PFSK-1 (cell line): ENCODE data around the gene PRPSAP2. TPM values are rescaled to one million over a fixed set of nuclear protein-coding genes. Genes with fewer than 3 reads are reported as not detected.
A peak's percentile ranks its signal among the peaks of the same experiment; 100 is the strongest.

Experiments
- FOXP2 ChIP-seq: optimal IDR thresholded peaks from 2 replicates; pipeline ENCODE3; 2011; ENCODE audit warnings: borderline replicate concordance, control low read depth, inconsistent platforms; ENCODE audit not compliant: insufficient read depth; ENCODE audit errors: extremely low read length, extremely low read depth
- POLR2AphosphoS5 ChIP-seq: IDR thresholded peaks from 2 replicates; pipeline ENCODE4 v1.6.1; 2012; ENCODE audit warnings: low read depth, mild to moderate bottlenecking, control low read depth, low read length, moderate library complexity
- REST ChIP-seq, 2 experiments: IDR thresholded peaks; 2 replicates each; pipeline versions ENCODE4 v1.6.1 to v1.8.0; 2011 to 2012; ENCODE audit warnings: low read depth in 2 of 2, low read length in 2 of 2, control low read depth in 1 of 2, inconsistent platforms in 1 of 2, mild to moderate bottlenecking in 1 of 2, moderate library complexity in 1 of 2; ENCODE audit not compliant: insufficient read depth in 1 of 2
- SIN3A ChIP-seq: IDR thresholded peaks from 2 replicates; pipeline ENCODE4 v1.6.1; 2012; ENCODE audit warnings: mild to moderate bottlenecking, low read length, moderate library complexity, borderline replicate concordance; ENCODE audit not compliant: insufficient read depth
- TAF1 ChIP-seq: IDR thresholded peaks from 2 replicates; pipeline ENCODE4 v1.6.1; 2012; ENCODE audit warnings: low read length, control low read depth, borderline replicate concordance; ENCODE audit not compliant: insufficient read depth
- polyA plus RNA-seq: library from polyadenylated mRNA; unstranded; fragments of >200 nt; gene quantifications from one replicate; pipeline ENCODE4 v1.2.1, GENCODE V29; 2012; ENCODE audit warnings: low read depth, missing spikeins; ENCODE audit not compliant: insufficient read length

PRPSAP2 gene
- 37.0 TPM for polyA plus RNA-seq

GRCh38 chr17:18857864-18858566 is at the start of gene PRPSAP2:
PRPSAP2 (plus strand) TSS chr17:18858131; CDS start chr17:18865834, 7,703 bp downstream.
- TF ChIP-seq TAF1 (peak; percentile 84; the same call in 1 of the 2 replicates), SIN3A (peak; percentile 60; the same call in 1 of the 2 replicates), POLR2AphosphoS5 (peak; percentile 80), FOXP2 (peak; percentile 69), REST (IDR thresholded peaks at IDR 0.05; ENCODE audit: insufficient read depth in 1 of 2, low read depth in 2 of 2, low read length in 2 of 2) (no peak)

GRCh38 chr17:18848501-18848900 is 9.4 kb upstream of the PRPSAP2 start:
- TF ChIP-seq POLR2AphosphoS5 (no peak), REST (IDR thresholded peaks at IDR 0.05; ENCODE audit: insufficient read depth in 1 of 2, low read depth in 2 of 2, low read length in 2 of 2) (no peak), SIN3A (no peak)

GRCh38 chr17:18850679-18851078 is 7.3 kb upstream of the PRPSAP2 start:
- TF ChIP-seq FOXP2 = no peak
- no peak for TF ChIP-seq TAF1
- TF ChIP-seq POLR2AphosphoS5 = no peak
- TF ChIP-seq REST (IDR thresholded peaks at IDR 0.05; ENCODE audit: insufficient read depth in 1 of 2, low read depth in 2 of 2, low read length in 2 of 2) = no peak

GRCh38 chr17:18851201-18851600 is 6.7 kb upstream of the PRPSAP2 start:
- TF ChIP-seq REST (IDR thresholded peaks at IDR 0.05; ENCODE audit: insufficient read depth in 1 of 2, low read depth in 2 of 2, low read length in 2 of 2) (no peak), FOXP2 (no peak), TAF1 (no peak), SIN3A (no peak), POLR2AphosphoS5 (no peak)
